Astrocyte (in vitro differentiated cells and primary cell): Measurements from ENCODE around the gene MYCN. TPM values are rescaled to one million over a fixed set of nuclear protein-coding genes. Genes with fewer than 3 reads are reported as not detected.

Source experiments
- DNase-seq: peaks from one replicate; pipeline ENCODE4 v3.0.0-alpha.2; 2010; ENCODE audit warnings: low read depth
- FAIRE-seq: peaks from 2 replicates; lab custom pipeline; 2011; peaks lifted over from hg19 to GRCh38; lab: Jason Lieb, UNC
- H2AFZ ChIP-seq: 2 replicates; pipeline ENCODE4 v1.6.0; 2012; ENCODE audit warnings: low read depth, low read length, inconsistent platforms
- H3K27ac ChIP-seq: 2 replicates; pipeline ENCODE4 v1.5.1; 2011; ENCODE audit warnings: low read depth, low read length, inconsistent platforms
- H3K27me3 ChIP-seq: 2 replicates; pipeline ENCODE4 v1.6.0; 2011; ENCODE audit warnings: low read length, inconsistent platforms; ENCODE audit not compliant: insufficient read depth
- H3K36me3 ChIP-seq: 2 replicates; pipeline ENCODE4 v1.5.1; 2011; ENCODE audit warnings: low read length, inconsistent platforms; ENCODE audit not compliant: insufficient read depth
- H3K4me1 ChIP-seq: 2 replicates; pipeline ENCODE4 v1.5.1; 2011; ENCODE audit warnings: low read length, inconsistent platforms; ENCODE audit not compliant: insufficient read depth
- H3K4me2 ChIP-seq: 2 replicates; pipeline ENCODE4 v1.6.0; 2012; ENCODE audit warnings: low read length, inconsistent platforms
- H3K4me3 ChIP-seq: 2 replicates; pipeline ENCODE4 v1.5.1; 2011; ENCODE audit warnings: low read depth, mild to moderate bottlenecking, low read length, inconsistent platforms; ENCODE audit not compliant: insufficient read depth
- H3K79me2 ChIP-seq: 2 replicates; pipeline ENCODE4 v1.6.0; 2012; ENCODE audit warnings: mild to moderate bottlenecking, low read length, inconsistent platforms; ENCODE audit not compliant: insufficient read depth
- H3K9ac ChIP-seq: 2 replicates; pipeline ENCODE4 v1.6.0; 2012; ENCODE audit warnings: mild to moderate bottlenecking, low read length, inconsistent platforms
- H3K9me3 ChIP-seq: 2 replicates; pipeline ENCODE4 v1.5.1; 2012; ENCODE audit warnings: low read depth, mild to moderate bottlenecking, low read length, inconsistent platforms; ENCODE audit not compliant: insufficient read depth
- H4K20me1 ChIP-seq: 2 replicates; pipeline ENCODE4 v1.6.0; 2012; ENCODE audit warnings: low read length, inconsistent platforms; ENCODE audit not compliant: insufficient read depth
- H3K27ac Mint-ChIP-seq: one replicate; pipeline ENCODE4 v1.8.0; 2021; ENCODE audit warnings: mild to moderate bottlenecking, mixed read lengths; ENCODE audit not compliant: unreplicated experiment
- H3K27me3 Mint-ChIP-seq: one replicate; pipeline ENCODE4 v1.8.0; 2021; ENCODE audit warnings: low read depth, mixed read lengths; ENCODE audit not compliant: unreplicated experiment
- H3K36me3 Mint-ChIP-seq: one replicate; pipeline ENCODE4 v1.8.0; 2021; ENCODE audit warnings: low read depth, mixed read lengths; ENCODE audit not compliant: unreplicated experiment
- H3K4me1 Mint-ChIP-seq: one replicate; pipeline ENCODE4 v1.8.0; 2021; ENCODE audit warnings: low read depth, mixed read lengths; ENCODE audit not compliant: unreplicated experiment
- H3K4me3 Mint-ChIP-seq: one replicate; pipeline ENCODE4 v1.8.0; 2021; ENCODE audit warnings: mild to moderate bottlenecking, moderate library complexity, mixed read lengths; ENCODE audit not compliant: unreplicated experiment
- H3K9me3 Mint-ChIP-seq: one replicate; pipeline ENCODE4 v1.8.0; 2021; ENCODE audit warnings: mild to moderate bottlenecking, mixed read lengths; ENCODE audit not compliant: unreplicated experiment
- CTCF ChIP-seq: IDR thresholded peaks from 2 replicates; pipeline ENCODE4 v1.5.1; 2011; ENCODE audit warnings: low read depth, mild to moderate bottlenecking, inconsistent platforms, low read length, moderate library complexity; ENCODE audit not compliant: insufficient read depth
- EZH2 ChIP-seq: IDR thresholded peaks from 2 replicates; pipeline ENCODE4 v1.6.1; 2012; ENCODE audit warnings: mild to moderate bottlenecking, low read length, inconsistent platforms; ENCODE audit not compliant: insufficient read depth
- total RNA-seq: library from RNA; stranded (reverse); gene quantifications from 2 replicates; pipeline ENCODE4 v1.2.1, GENCODE V29; 2021

The MYCN gene
- total RNA-seq, 1 donor from 2014 or later = 2.6 TPM

DNA sequence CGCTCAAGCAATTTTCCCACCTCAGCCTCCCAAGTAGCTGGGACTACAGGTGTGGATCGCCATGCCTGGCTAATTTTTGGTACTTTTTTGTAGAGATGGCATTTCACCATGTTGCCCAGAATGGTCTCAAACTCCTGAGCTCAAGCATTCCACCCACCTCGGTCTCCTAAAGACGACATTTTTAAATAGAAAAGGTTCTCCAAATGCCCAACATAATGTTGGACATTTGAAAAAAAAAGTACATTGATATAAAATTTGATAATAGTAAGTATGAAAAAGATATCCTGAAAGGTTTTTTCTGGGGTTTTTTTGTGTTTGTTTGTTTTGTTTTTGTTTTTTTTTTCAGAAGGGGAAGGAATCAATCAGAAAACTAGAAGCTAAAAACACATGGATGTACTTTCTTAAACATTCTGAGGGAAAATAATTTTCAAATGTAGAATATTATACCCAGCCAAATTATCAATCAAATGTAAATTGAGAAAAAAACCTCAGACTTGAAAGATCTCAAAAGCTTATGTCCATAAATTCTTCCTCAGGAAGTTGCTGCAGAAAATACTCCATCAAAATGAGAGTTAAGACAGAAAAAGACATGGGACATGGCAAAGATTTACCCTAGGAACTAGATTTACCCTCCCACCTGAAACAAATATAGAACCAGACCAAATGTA, 42.8 kb upstream of the MYCN start:
- Mint-ChIP-seq H3K36me3 (peaks cover 4% of the 10 kb centered on the region), H3K4me1 (no peaks in the 10 kb centered on the region)
- no peaks in the 10 kb centered on the region for H3K27me3 ChIP-seq

DNA sequence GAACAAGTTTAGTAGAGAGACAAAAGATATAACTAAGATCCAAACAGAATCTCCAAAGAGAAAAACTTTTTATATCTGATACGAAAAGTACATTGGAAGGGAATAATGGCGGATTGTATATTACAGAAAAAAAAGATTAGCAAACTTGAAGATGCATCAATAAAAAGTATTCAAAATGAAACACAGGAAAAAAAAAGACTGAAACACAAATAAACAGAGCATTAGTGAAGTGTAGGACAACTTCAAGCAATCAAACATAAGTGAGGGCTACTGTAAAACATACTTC, 41.1 kb upstream of the MYCN start:
- peaks cover 11% of the 10 kb centered on the region for H3K9me3 Mint-ChIP-seq
- Histone ChIP-seq H3K79me2 (no peaks in the 10 kb centered on the region), H3K4me2 (no peak overlapping the region), H3K27me3 (no peaks in the 10 kb centered on the region), H3K4me3 (no peak overlapping the region), H3K9me3 (peaks cover 5% of the 10 kb centered on the region), H2AFZ (no peak overlapping the region), H3K27ac (no peak overlapping the region), H3K36me3 (no peaks in the 10 kb centered on the region), H3K4me1 (no peaks in the 10 kb centered on the region), H4K20me1 (no peaks in the 10 kb centered on the region), H3K9ac (no peak overlapping the region)
- FAIRE-seq (no peak), DNase-seq (no peak)
- H3K36me3 Mint-ChIP-seq = peaks cover 4% of the 10 kb centered on the region
- no peaks in the 10 kb centered on the region for H3K4me1 Mint-ChIP-seq
- no peak overlapping the region for H3K27ac Mint-ChIP-seq
- no peak overlapping the region for H3K4me3 Mint-ChIP-seq
- H3K27me3 Mint-ChIP-seq = peaks cover 4% of the 10 kb centered on the region
- no peak for TF ChIP-seq CTCF
- no peak for TF ChIP-seq EZH2

More for the DNA sequence above, 42.8 kb upstream of the MYCN start:
- H3K36me3 ChIP-seq = no peaks in the 10 kb centered on the region
- Mint-ChIP-seq H3K27ac (no peak overlapping the region), H3K4me3 (no peak overlapping the region), H3K27me3 (peaks cover 4% of the 10 kb centered on the region), H3K9me3 (peaks cover 11% of the 10 kb centered on the region)
- no peak for FAIRE-seq
- no peaks in the 10 kb centered on the region for H3K79me2 ChIP-seq
- no peaks in the 10 kb centered on the region for H4K20me1 ChIP-seq
- H2AFZ ChIP-seq = no peak overlapping the region
- no peak overlapping the region for H3K4me2 ChIP-seq
- no peak overlapping the region for H3K4me3 ChIP-seq
- TF ChIP-seq CTCF = no peak
- no peak for TF ChIP-seq EZH2
- H3K9me3 ChIP-seq = peaks cover 5% of the 10 kb centered on the region
- H3K27ac ChIP-seq = no peak overlapping the region
- no peak overlapping the region for H3K9ac ChIP-seq
- H3K4me1 ChIP-seq = no peaks in the 10 kb centered on the region
- DNase-seq = no peak

DNA sequence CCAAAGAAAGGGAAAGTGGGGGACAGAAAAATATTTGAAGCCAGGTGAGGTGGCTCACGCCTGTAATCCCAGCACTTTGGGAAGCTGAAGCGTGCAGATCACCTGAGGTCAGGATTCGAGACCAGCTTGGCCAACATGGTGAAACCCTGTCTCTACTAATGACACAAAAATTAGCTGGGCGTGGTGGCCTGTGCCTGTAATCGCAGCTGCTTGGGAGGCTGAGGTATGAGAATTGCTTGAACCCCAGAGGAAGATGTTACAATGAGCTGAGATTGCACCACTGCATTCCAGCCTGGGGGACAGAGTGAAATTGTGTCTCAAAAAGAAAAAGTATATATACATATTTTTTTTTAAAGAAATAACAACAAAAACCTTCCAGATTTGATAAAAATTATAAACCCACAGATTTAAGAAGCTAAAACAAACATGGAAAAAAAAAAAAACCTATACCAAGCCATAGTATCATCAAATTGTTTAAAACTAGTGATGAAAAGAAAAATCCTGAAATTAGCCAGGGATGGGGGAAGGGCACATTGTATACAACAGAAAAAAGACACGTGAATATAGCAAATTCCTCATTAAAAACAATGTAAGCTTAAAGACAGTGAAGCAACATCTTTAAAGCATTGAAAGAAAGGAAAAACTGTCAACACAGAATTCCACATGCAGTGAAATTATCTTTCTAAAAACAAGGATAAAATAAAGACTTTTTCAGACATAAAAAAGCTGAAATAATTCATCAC, 40.4 kb upstream of the MYCN start:
- no peak overlapping the region for H3K27ac Mint-ChIP-seq
- FAIRE-seq = no peak

More for the DNA sequence above, 40.4 kb upstream of the MYCN start:
- Mint-ChIP-seq H3K4me1 (no peaks in the 10 kb centered on the region), H3K9me3 (peaks cover 11% of the 10 kb centered on the region), H3K4me3 (no peak overlapping the region), H3K36me3 (peaks cover 4% of the 10 kb centered on the region), H3K27me3 (peaks cover 4% of the 10 kb centered on the region)
- DNase-seq = no peak
- H3K36me3 ChIP-seq = no peaks in the 10 kb centered on the region
- no peak for TF ChIP-seq EZH2
- no peak for TF ChIP-seq CTCF
- H3K4me1 ChIP-seq = no peaks in the 10 kb centered on the region
- H3K4me2 ChIP-seq = no peak overlapping the region
- H2AFZ ChIP-seq = no peak overlapping the region
- H3K9me3 ChIP-seq = peaks cover 5% of the 10 kb centered on the region
- H3K4me3 ChIP-seq = no peak overlapping the region
- H3K27me3 ChIP-seq = no peaks in the 10 kb centered on the region
- H3K9ac ChIP-seq = no peak overlapping the region
- no peak overlapping the region for H3K27ac ChIP-seq
- H4K20me1 ChIP-seq = no peaks in the 10 kb centered on the region
- H3K79me2 ChIP-seq = no peaks in the 10 kb centered on the region
